ENCODE results near the gene DCDC1.

The DCDC1 gene

GRCh38 chr11:30908272-30908671 is 461.3 kb downstream of the DCDC1 start:
- DNase-seq (ENCODE audit: low spot score), result no peak

- no peak for DNase-seq (ENCODE audit: low spot score)
Observed at GRCh38 chr11:30902929-30903328, 466.6 kb downstream of the DCDC1 start.

GRCh38 chr11:30895046-30895445 is 474.5 kb downstream of the DCDC1 start:
- DNase-seq (ENCODE audit: low spot score), result no peak

GRCh38 chr11:30893318-30893717 is 476.2 kb downstream of the DCDC1 start:
- DNase-seq (ENCODE audit: low spot score), result no peak

GRCh38 chr11:30889143-30889794 is 480.3 kb downstream of the DCDC1 start:
- DNase-seq (ENCODE audit: low spot score), result no peak

GRCh38 chr11:30879322-30880005 is 490.1 kb downstream of the DCDC1 start:
- DNase-seq (ENCODE audit: low spot score), result peak; percentile 15

GRCh38 chr11:30878400-30878799 is 491.1 kb downstream of the DCDC1 start:
- no peak for DNase-seq (ENCODE audit: low spot score)

- no peak for DNase-seq (ENCODE audit: low spot score)
Observed at GRCh38 chr11:30876663-30877396, 492.7 kb downstream of the DCDC1 start.

- DNase-seq (ENCODE audit: low spot score), result no peak
Observed at GRCh38 chr11:30876228-30876627, 493.3 kb downstream of the DCDC1 start.

- no peak for DNase-seq (ENCODE audit: low spot score)
Observed at GRCh38 chr11:30875806-30876205, 493.7 kb downstream of the DCDC1 start.

GRCh38 chr11:30873924-30874610 is 495.5 kb downstream of the DCDC1 start:
- peak; percentile 35 for DNase-seq (ENCODE audit: low spot score)

GRCh38 chr11:30868626-30869081 is 500.9 kb downstream of the DCDC1 start:
- no peak for DNase-seq (ENCODE audit: low spot score)

- DNase-seq (ENCODE audit: low spot score), result no peak
Observed at GRCh38 chr11:30863209-30863608, 506.3 kb downstream of the DCDC1 start.

- no peak for DNase-seq (ENCODE audit: low spot score)
Observed at GRCh38 chr11:30861531-30861930, 508.0 kb downstream of the DCDC1 start.

- DNase-seq (ENCODE audit: low spot score), result no peak
Observed at GRCh38 chr11:30861064-30861463, 508.5 kb downstream of the DCDC1 start.

GRCh38 chr11:30860146-30860545 is 509.4 kb downstream of the DCDC1 start:
- no peak for DNase-seq (ENCODE audit: low spot score)

- no peak for DNase-seq (ENCODE audit: low spot score)
Observed at GRCh38 chr11:30859669-30860068, 509.9 kb downstream of the DCDC1 start.

GRCh38 chr11:30855383-30856006 is 514.0 kb downstream of the DCDC1 start:
- peak; percentile 31 for DNase-seq (ENCODE audit: low spot score)

GRCh38 chr11:30853439-30853838 is 516.1 kb downstream of the DCDC1 start:
- DNase-seq (ENCODE audit: low spot score), result no peak

- DNase-seq (ENCODE audit: low spot score), result no peak
Observed at GRCh38 chr11:30852645-30853044, 516.9 kb downstream of the DCDC1 start.

GRCh38 chr11:30852091-30852490 is 517.4 kb downstream of the DCDC1 start:
- DNase-seq (ENCODE audit: low spot score), result no peak

- DNase-seq (ENCODE audit: low spot score), result no peak
Observed at GRCh38 chr11:30837252-30837651, 532.3 kb downstream of the DCDC1 start.
